Stimulated activated CD8-positive, alpha-beta memory T cell treated with anti-CD3 and anti-CD28 coated beads, Interleukin-7, amount 100 ng/mL, for 1 hour (primary cell): ENCODE data around the gene APLP2.

Experiments
- DNase-seq, 2 donors: peaks; one replicate each; pipeline ENCODE4 v3.0.0-alpha.2; 2020; ENCODE audit warnings: low read depth in 2 of 2

The APLP2 gene

GRCh38 chr11:130145975-130146776 is 76.5 kb downstream of the APLP2 start:
- DNase-seq, result no peak

- no peak for DNase-seq
Measured at GRCh38 chr11:130146796-130147195, 77.1 kb downstream of the APLP2 start.

GRCh38 chr11:130148796-130149326 is 79.2 kb downstream of the APLP2 start:
- DNase-seq, result no peak

- no peak for DNase-seq
Measured at GRCh38 chr11:130150790-130151189, 81.1 kb downstream of the APLP2 start.

GRCh38 chr11:130151196-130151595 is 81.5 kb downstream of the APLP2 start:
- DNase-seq, result no peak

GRCh38 chr11:130156108-130157022 is 86.7 kb downstream of the APLP2 start:
- DNase-seq, result no peak

- DNase-seq, result no peak
Measured at GRCh38 chr11:130157101-130157500, 87.4 kb downstream of the APLP2 start.

GRCh38 chr11:130157840-130158239 is 88.1 kb downstream of the APLP2 start:
- DNase-seq, result no peak

GRCh38 chr11:130159139-130159538 is 89.4 kb downstream of the APLP2 start:
- no peak for DNase-seq

- DNase-seq, result no peak
Measured at GRCh38 chr11:130159657-130160497, 90.2 kb downstream of the APLP2 start, which contains the start of gene ST14. Gene ST14 (plus strand): TSS chr11:130159782. CDS start chr11:130159980, 198 bp downstream.

- no peak for DNase-seq
Measured at GRCh38 chr11:130160498-130161155, 90.9 kb downstream of the APLP2 start.

- no peak for DNase-seq
Measured at GRCh38 chr11:130161441-130162145, 91.9 kb downstream of the APLP2 start.

- no peak for DNase-seq
Measured at GRCh38 chr11:130162733-130163132, 93.0 kb downstream of the APLP2 start.

- DNase-seq, result no peak
Measured at GRCh38 chr11:130163346-130164220, 93.9 kb downstream of the APLP2 start.

- no peak for DNase-seq
Measured at GRCh38 chr11:130164221-130164570, 94.5 kb downstream of the APLP2 start.

- no peak for DNase-seq
Measured at GRCh38 chr11:130165601-130166456, 96.1 kb downstream of the APLP2 start.

GRCh38 chr11:130166457-130166784 is 96.7 kb downstream of the APLP2 start:
- DNase-seq, result no peak

GRCh38 chr11:130167146-130167545 is 97.5 kb downstream of the APLP2 start:
- no peak for DNase-seq

- no peak for DNase-seq
Measured at GRCh38 chr11:130168105-130168504, 98.4 kb downstream of the APLP2 start.
